ENCODE results near the gene ARHGAP26. TPM values are rescaled to one million over a fixed set of nuclear protein-coding genes. Genes with fewer than 3 reads are reported as not detected.
A peak's percentile ranks its signal among the peaks of the same experiment; 100 is the strongest.

ARHGAP26 gene
- total RNA-seq, 1 experiment from 2014 or later, result 79.8 TPM

- no peaks in the 10 kb centered on the region for H3K9me3 Mint-ChIP-seq (ENCODE audit: unreplicated experiment)
- no peaks in the 10 kb centered on the region for H3K27me3 Mint-ChIP-seq (ENCODE audit: insufficient read depth, unreplicated experiment)
- Histone ChIP-seq H3K27me3 (replicated peaks; ENCODE audit: control insufficient read depth, insufficient read depth, low read length) (no peaks in the 10 kb centered on the region), H3K4me3 (ENCODE audit: low read depth, low read length) (no peak overlapping the region), H3K36me3 (ENCODE audit: control insufficient read depth, insufficient read depth, low read length) (no peaks in the 10 kb centered on the region), H3K9me3 (no peaks in the 10 kb centered on the region), H3K4me1 (peaks cover 33% of the 10 kb centered on the region)
- intact Hi-C loops (cut with micrococcal nuclease; ENCODE audit: unreplicated experiment), result loop anchor here (1.0 kb wide), 1 partner anchor 26 kb away; no protein-coding TSS in a partner anchor
- H3K4me1 Mint-ChIP-seq (ENCODE audit: low read depth, unreplicated experiment), result peaks cover 42% of the 10 kb centered on the region
- ChIA-PET POLR2A (no interaction called here), CTCF (no interaction called here)
- no TSS peak for BruUV-seq (replicated peaks)
- H3K4me3 Mint-ChIP-seq (ENCODE audit: unreplicated experiment), result no peak overlapping the region
- DNase-seq, result peak; percentile 16 to 44
- no peak for TF ChIP-seq CTCF (IDR thresholded peaks at IDR 0.05; ENCODE audit: insufficient read depth in 1 of 2, low read depth in 1 of 2, low read length in 1 of 2, severe bottlenecking in 1 of 2, unreplicated experiment in 1 of 2)
- H3K27ac Mint-ChIP-seq (ENCODE audit: unreplicated experiment), result peak overlapping the region; percentile 32
- H3K36me3 Mint-ChIP-seq (ENCODE audit: insufficient read depth, unreplicated experiment), result peaks cover 5% of the 10 kb centered on the region
These were observed 37.3 kb downstream of the ARHGAP26 start for GRCh38 chr5:142807372-142807911.

GRCh38 chr5:142808878-142809598, 38.9 kb downstream of the ARHGAP26 start:
- no peak overlapping the region for H3K4me3 ChIP-seq (ENCODE audit: low read depth, low read length)
- Mint-ChIP-seq H3K27ac (ENCODE audit: unreplicated experiment) (peak overlapping the region; percentile 37), H3K4me1 (ENCODE audit: low read depth, unreplicated experiment) (peaks cover 44% of the 10 kb centered on the region), H3K27me3 (ENCODE audit: insufficient read depth, unreplicated experiment) (no peaks in the 10 kb centered on the region), H3K9me3 (ENCODE audit: unreplicated experiment) (no peaks in the 10 kb centered on the region), H3K4me3 (ENCODE audit: unreplicated experiment) (no peak overlapping the region), H3K36me3 (ENCODE audit: insufficient read depth, unreplicated experiment) (no peaks in the 10 kb centered on the region)
- CTCF ChIA-PET, result interaction anchor here (0.6 to 1.6 kb wide), 3 partner anchors 12 to 498 kb away, joined by 3 to 5 read pairs (median 5); no protein-coding TSS in a partner anchor
- H3K4me1 ChIP-seq, result peaks cover 43% of the 10 kb centered on the region
- H3K9me3 ChIP-seq, result no peaks in the 10 kb centered on the region
- POLR2A ChIA-PET, result no interaction called here
- DNase-seq, result peak in 1 of 2 experiments; percentile 34
- TF ChIP-seq CTCF (IDR thresholded peaks at IDR 0.05; ENCODE audit: insufficient read depth in 1 of 2, low read depth in 1 of 2, low read length in 1 of 2, severe bottlenecking in 1 of 2, unreplicated experiment in 1 of 2), result no peak
- no TSS peak for BruUV-seq (replicated peaks)
- H3K27me3 ChIP-seq (replicated peaks; ENCODE audit: control insufficient read depth, insufficient read depth, low read length), result no peaks in the 10 kb centered on the region
- no peaks in the 10 kb centered on the region for H3K36me3 ChIP-seq (ENCODE audit: control insufficient read depth, insufficient read depth, low read length)
- intact Hi-C loops (cut with micrococcal nuclease; ENCODE audit: unreplicated experiment), result loop anchor here (1.0 kb wide), 1 partner anchor 13 kb away; no protein-coding TSS in a partner anchor

GRCh38 chr5:142810081-142810480, 39.9 kb downstream of the ARHGAP26 start:
- Mint-ChIP-seq H3K36me3 (ENCODE audit: insufficient read depth, unreplicated experiment) (no peaks in the 10 kb centered on the region), H3K4me1 (ENCODE audit: low read depth, unreplicated experiment) (peaks cover 46% of the 10 kb centered on the region), H3K27me3 (ENCODE audit: insufficient read depth, unreplicated experiment) (no peaks in the 10 kb centered on the region), H3K27ac (ENCODE audit: unreplicated experiment) (peak overlapping the region; percentile 37), H3K4me3 (ENCODE audit: unreplicated experiment) (no peak overlapping the region), H3K9me3 (ENCODE audit: unreplicated experiment) (no peaks in the 10 kb centered on the region)
- Histone ChIP-seq H3K36me3 (ENCODE audit: control insufficient read depth, insufficient read depth, low read length) (no peaks in the 10 kb centered on the region), H3K9me3 (no peaks in the 10 kb centered on the region), H3K4me3 (ENCODE audit: low read depth, low read length) (no peak overlapping the region), H3K4me1 (peaks cover 46% of the 10 kb centered on the region), H3K27me3 (replicated peaks; ENCODE audit: control insufficient read depth, insufficient read depth, low read length) (no peaks in the 10 kb centered on the region)
- intact Hi-C loops (cut with micrococcal nuclease; ENCODE audit: unreplicated experiment), result no loop called here
- ChIA-PET POLR2A (no interaction called here), CTCF (interaction anchor here (0.7 kb wide), 1 partner anchor 97 kb away, joined by 3 read pairs; no protein-coding TSS in a partner anchor)
- TF ChIP-seq CTCF (IDR thresholded peaks at IDR 0.05; ENCODE audit: insufficient read depth in 1 of 2, low read depth in 1 of 2, low read length in 1 of 2, severe bottlenecking in 1 of 2, unreplicated experiment in 1 of 2), result no peak
- DNase-seq, result no peak
- no TSS peak for BruUV-seq (replicated peaks)
